ENCODE results near the gene BCR. TPM values are rescaled to one million over a fixed set of nuclear protein-coding genes. Genes with fewer than 3 reads are reported as not detected.

The BCR gene
- polyA plus RNA-seq, 1 donor from 2014 or later, result 57.5 TPM

DNA sequence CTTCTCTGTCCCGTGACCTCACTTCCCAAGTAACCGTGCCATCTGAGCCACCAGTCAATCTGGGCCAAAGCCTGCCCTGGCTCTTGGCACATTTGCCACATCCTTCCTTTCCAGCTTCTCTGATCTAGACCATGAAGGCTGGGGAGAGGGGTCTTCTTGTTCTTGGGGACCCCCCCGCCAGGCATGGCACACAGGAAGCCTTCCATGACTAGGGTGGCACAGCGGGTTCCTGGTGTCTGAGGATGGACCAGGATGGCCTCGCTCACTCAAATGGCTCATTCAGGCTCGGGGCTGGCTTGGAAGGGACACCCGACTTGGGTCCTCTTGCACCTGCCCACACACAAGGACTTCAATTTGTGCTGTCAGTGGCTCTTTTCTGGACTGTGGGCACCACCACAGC lies 121.3 kb downstream of the BCR start:
- no peaks in the 10 kb centered on the region for H3K9me3 ChIP-seq (ENCODE audit: low read length)
- no peak overlapping the region for H3K4me2 ChIP-seq (ENCODE audit: low read length)
- H3K4me3 ChIP-seq (ENCODE audit: low read length), result no peak overlapping the region
- H4K20me1 ChIP-seq (ENCODE audit: insufficient read depth), result no peaks in the 10 kb centered on the region
- H3K27me3 ChIP-seq (ENCODE audit: insufficient read depth, low read depth, low read length), result no peaks in the 10 kb centered on the region
- no peaks in the 10 kb centered on the region for H3K9me2 ChIP-seq (ENCODE audit: insufficient read depth, low read length)
- no peaks in the 10 kb centered on the region for H3K36me3 ChIP-seq (ENCODE audit: insufficient read depth, low read length)
- H3K9ac ChIP-seq (ENCODE audit: low read length), result no peak overlapping the region
- no peak overlapping the region for H2AFZ ChIP-seq (ENCODE audit: low read depth, low read length)
- no peaks in the 10 kb centered on the region for H3F3A ChIP-seq (ENCODE audit: insufficient read depth, low read length, poor library complexity, severe bottlenecking)
- H3K79me2 ChIP-seq (replicated peaks; ENCODE audit: insufficient read depth, low read length), result no peaks in the 10 kb centered on the region
- no peak overlapping the region for H3K27ac ChIP-seq (ENCODE audit: low read length)
- TF ChIP-seq, protein P1, sequence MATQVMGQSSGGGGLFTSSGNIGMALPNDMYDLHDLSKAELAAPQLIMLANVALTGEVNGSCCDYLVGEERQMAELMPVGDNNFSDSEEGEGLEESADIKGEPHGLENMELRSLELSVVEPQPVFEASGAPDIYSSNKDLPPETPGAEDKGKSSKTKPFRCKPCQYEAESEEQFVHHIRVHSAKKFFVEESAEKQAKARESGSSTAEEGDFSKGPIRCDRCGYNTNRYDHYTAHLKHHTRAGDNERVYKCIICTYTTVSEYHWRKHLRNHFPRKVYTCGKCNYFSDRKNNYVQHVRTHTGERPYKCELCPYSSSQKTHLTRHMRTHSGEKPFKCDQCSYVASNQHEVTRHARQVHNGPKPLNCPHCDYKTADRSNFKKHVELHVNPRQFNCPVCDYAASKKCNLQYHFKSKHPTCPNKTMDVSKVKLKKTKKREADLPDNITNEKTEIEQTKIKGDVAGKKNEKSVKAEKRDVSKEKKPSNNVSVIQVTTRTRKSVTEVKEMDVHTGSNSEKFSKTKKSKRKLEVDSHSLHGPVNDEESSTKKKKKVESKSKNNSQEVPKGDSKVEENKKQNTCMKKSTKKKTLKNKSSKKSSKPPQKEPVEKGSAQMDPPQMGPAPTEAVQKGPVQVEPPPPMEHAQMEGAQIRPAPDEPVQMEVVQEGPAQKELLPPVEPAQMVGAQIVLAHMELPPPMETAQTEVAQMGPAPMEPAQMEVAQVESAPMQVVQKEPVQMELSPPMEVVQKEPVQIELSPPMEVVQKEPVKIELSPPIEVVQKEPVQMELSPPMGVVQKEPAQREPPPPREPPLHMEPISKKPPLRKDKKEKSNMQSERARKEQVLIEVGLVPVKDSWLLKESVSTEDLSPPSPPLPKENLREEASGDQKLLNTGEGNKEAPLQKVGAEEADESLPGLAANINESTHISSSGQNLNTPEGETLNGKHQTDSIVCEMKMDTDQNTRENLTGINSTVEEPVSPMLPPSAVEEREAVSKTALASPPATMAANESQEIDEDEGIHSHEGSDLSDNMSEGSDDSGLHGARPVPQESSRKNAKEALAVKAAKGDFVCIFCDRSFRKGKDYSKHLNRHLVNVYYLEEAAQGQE (IDR thresholded peaks at IDR 0.05; ENCODE audit: borderline replicate concordance), result no peak
- TF ChIP-seq, protein P2, sequence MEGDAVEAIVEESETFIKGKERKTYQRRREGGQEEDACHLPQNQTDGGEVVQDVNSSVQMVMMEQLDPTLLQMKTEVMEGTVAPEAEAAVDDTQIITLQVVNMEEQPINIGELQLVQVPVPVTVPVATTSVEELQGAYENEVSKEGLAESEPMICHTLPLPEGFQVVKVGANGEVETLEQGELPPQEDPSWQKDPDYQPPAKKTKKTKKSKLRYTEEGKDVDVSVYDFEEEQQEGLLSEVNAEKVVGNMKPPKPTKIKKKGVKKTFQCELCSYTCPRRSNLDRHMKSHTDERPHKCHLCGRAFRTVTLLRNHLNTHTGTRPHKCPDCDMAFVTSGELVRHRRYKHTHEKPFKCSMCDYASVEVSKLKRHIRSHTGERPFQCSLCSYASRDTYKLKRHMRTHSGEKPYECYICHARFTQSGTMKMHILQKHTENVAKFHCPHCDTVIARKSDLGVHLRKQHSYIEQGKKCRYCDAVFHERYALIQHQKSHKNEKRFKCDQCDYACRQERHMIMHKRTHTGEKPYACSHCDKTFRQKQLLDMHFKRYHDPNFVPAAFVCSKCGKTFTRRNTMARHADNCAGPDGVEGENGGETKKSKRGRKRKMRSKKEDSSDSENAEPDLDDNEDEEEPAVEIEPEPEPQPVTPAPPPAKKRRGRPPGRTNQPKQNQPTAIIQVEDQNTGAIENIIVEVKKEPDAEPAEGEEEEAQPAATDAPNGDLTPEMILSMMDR (IDR thresholded peaks at IDR 0.05; ENCODE audit: poor library complexity, severe bottlenecking), result no peak
- TF ChIP-seq POLR2AphosphoS5 (IDR thresholded peaks at IDR 0.05) (no peak), SMC3 (conservative IDR thresholded peaks at IDR 0.05; ENCODE audit: poor library complexity) (no peak), MXI1 (conservative IDR thresholded peaks at IDR 0.05; ENCODE audit: poor library complexity, severe bottlenecking) (no peak), EZH2 (IDR thresholded peaks at IDR 0.05; ENCODE audit: borderline replicate concordance, insufficient read depth, low read length, poor library complexity, severe bottlenecking) (no peak), RAD21 (conservative IDR thresholded peaks at IDR 0.05) (no peak)

DNA sequence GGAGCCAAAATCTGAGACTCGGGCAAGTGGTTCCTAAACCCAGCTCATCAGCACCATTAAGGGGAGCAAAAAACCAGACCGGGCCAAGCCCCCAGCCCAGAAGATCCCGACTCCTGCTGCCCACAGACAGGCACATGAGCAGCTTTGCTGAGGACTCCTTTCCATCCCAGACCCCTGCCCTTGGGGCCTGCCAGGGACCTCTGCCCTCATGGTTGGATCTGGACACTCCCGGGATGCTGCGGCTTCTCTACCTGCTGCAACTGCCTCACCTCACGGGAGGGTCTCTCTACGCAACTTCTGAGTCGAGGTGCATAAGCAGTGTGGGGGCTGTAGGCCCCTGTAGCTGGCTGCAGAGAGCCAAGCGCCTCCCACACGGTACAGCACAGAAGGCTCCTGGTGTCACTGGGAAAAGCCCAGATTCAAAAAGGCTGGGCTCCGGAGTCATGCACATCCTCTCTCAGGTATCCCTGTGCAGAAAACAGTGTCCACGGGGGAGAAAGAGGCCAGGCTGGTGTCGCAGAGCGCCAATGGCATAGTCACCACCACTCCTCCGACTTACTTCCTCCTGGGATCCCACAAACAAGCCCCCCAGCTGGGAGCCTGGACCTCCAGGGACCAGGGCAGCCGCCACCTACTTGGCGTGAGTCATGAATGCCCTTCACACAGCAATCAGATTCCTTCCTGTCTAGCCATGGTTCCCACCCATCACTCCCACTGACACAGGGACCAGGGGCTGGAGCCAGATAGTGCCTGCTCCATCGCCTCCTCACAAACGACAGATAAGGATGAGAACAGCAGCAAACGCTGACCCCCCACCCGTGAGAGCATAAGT lies 122.1 kb downstream of the BCR start:
- Histone ChIP-seq H3K79me2 (replicated peaks; ENCODE audit: insufficient read depth, low read length) (no peaks in the 10 kb centered on the region), H3K9me2 (ENCODE audit: insufficient read depth, low read length) (no peaks in the 10 kb centered on the region), H3F3A (ENCODE audit: insufficient read depth, low read length, poor library complexity, severe bottlenecking) (no peaks in the 10 kb centered on the region), H3K27me3 (ENCODE audit: insufficient read depth, low read depth, low read length) (no peaks in the 10 kb centered on the region), H3K9me3 (ENCODE audit: low read length) (no peaks in the 10 kb centered on the region), H3K4me3 (ENCODE audit: low read length) (no peak overlapping the region), H3K9ac (ENCODE audit: low read length) (no peak overlapping the region), H2AFZ (ENCODE audit: low read depth, low read length) (no peak overlapping the region), H4K20me1 (ENCODE audit: insufficient read depth) (no peaks in the 10 kb centered on the region), H3K27ac (ENCODE audit: low read length) (no peak overlapping the region), H3K4me2 (ENCODE audit: low read length) (no peak overlapping the region), H3K36me3 (ENCODE audit: insufficient read depth, low read length) (no peaks in the 10 kb centered on the region)
- no peak for TF ChIP-seq EZH2 (IDR thresholded peaks at IDR 0.05; ENCODE audit: borderline replicate concordance, insufficient read depth, low read length, poor library complexity, severe bottlenecking)
- no peak for TF ChIP-seq TAF1 (IDR thresholded peaks at IDR 0.05; ENCODE audit: low read depth)
- no peak for TF ChIP-seq POLR2AphosphoS5 (IDR thresholded peaks at IDR 0.05)
- TF ChIP-seq EP300 (conservative IDR thresholded peaks at IDR 0.05; ENCODE audit: poor library complexity, severe bottlenecking), result no peak
- no peak for TF ChIP-seq SMC3 (conservative IDR thresholded peaks at IDR 0.05; ENCODE audit: poor library complexity)
- TF ChIP-seq, protein P2 (IDR thresholded peaks at IDR 0.05; ENCODE audit: poor library complexity, severe bottlenecking), result no peak
- TF ChIP-seq RAD21 (conservative IDR thresholded peaks at IDR 0.05), result no peak
